ENCODE data around the gene CAVIN2. TPM values are rescaled to one million over a fixed set of nuclear protein-coding genes. Genes with fewer than 3 reads are reported as not detected.

CAVIN2 gene
- total and polyA plus RNA-seq, 9 of the 15 experiments (the other 6 are each of a cell fraction or from before 2014, with no cell fraction given), result 20.6 to 92.4 (median 69.0) TPM

GRCh38 chr2:191846515-191847476 is at the start of gene CAVIN2 (continued):
- TF ChIP-seq MGA (IDR thresholded peaks at IDR 0.05), result no peak
- 0 out of 2 replicates have a peak, but pooled peaks have one; percentile 46 for TF ChIP-seq POLR2A (conservative IDR thresholded peaks at IDR 0.05)
- TF ChIP-seq ZNF511 (CRISPR knock-in tag; IDR thresholded peaks at IDR 0.05), result no peak
- 0 out of 2 replicates have a peak, but pooled peaks have one; percentile 13 for TF ChIP-seq ATF3 (IDR thresholded peaks at IDR 0.05)
- no peak for TF ChIP-seq ATF3 (CRISPR knock-in tag; conservative IDR thresholded peaks at IDR 0.05)
- TF ChIP-seq KDM5B (IDR thresholded peaks at IDR 0.05; ENCODE audit: insufficient replicate concordance, low read depth, low read length), result no peak
- no peak for TF ChIP-seq NCOA6 (IDR thresholded peaks at IDR 0.05)
- no peak for TF ChIP-seq ZNF184 (CRISPR knock-in tag; IDR thresholded peaks at IDR 0.05)
- TF ChIP-seq KLF13 (tag; IDR thresholded peaks at IDR 0.05; ENCODE audit: borderline replicate concordance, low read depth), result no peak
- TF ChIP-seq RBM22 (IDR thresholded peaks at IDR 0.05; ENCODE audit: low read depth, low read length, poor library complexity, severe bottlenecking), result no peak
- no peak for TF ChIP-seq POLR2B (IDR thresholded peaks at IDR 0.05; ENCODE audit: low read depth, partially characterized antibody)
- no peak for TF ChIP-seq ZKSCAN3 (CRISPR knock-in tag; IDR thresholded peaks at IDR 0.05)
- no peak for TF ChIP-seq NR2C2 (CRISPR knock-in tag; IDR thresholded peaks at IDR 0.05)
- peak; percentile 5; the same call in 1 of the 2 replicates for TF ChIP-seq NR2C2 (tag; IDR thresholded peaks at IDR 0.05)
- TF ChIP-seq IFI16 (CRISPR knock-in tag; IDR thresholded peaks at IDR 0.05), result no peak

Measured in K562 (cell line).